A673 (cell line): Measurements from ENCODE around the gene ARMC12.
"Not testable (repeated sequence)": the region's sequence is repeated elsewhere in the genome, so short reads cannot be mapped to it uniquely, and the experiment has no call there.

Experiments
- CTCF ChIP-seq: fragments of 300-800, 200-600 bp; sonication (generic); conservative IDR thresholded peaks from 2 replicates; pipeline ENCODE4 v1.5.1; 2017; ENCODE audit warnings: low read depth, mild to moderate bottlenecking, antibody characterized with exemption, low read length, moderate library complexity, mixed read lengths
- EZH2 ChIP-seq: fragments of 200-600 bp; sonication (generic); IDR thresholded peaks from 2 replicates; pipeline ENCODE4 v1.6.1; 2017; ENCODE audit warnings: borderline replicate concordance, low read depth, mild to moderate bottlenecking, mixed read lengths, antibody characterized with exemption, low read length; ENCODE audit not compliant: poor library complexity, severe bottlenecking

- not testable (repeated sequence) for TF ChIP-seq CTCF, EZH2
Observed at GRCh38 chr6:35734319-35734718, 2.5 kb upstream of the ARMC12 start.
